Activated CD8-positive, alpha-beta memory T cell treated with anti-CD3 and anti-CD28 coated beads, Interleukin-2, amount 10 ng/mL, durations not matched to agents 7 days and 5 days (primary cell): Measurements from ENCODE around the gene CDA. TPM values are rescaled to one million over a fixed set of nuclear protein-coding genes. Genes with fewer than 3 reads are reported as not detected.

Experiments used
- ATAC-seq: fragments of 150-1000 bp; cut with Tn5 transposase; one replicate; pipeline ENCODE4 v1.10.0; 2021; ENCODE audit warnings: moderate library complexity
- CTCF ChIA-PET: fragments of 350-600 bp; sonication (Branson Sonifier 250); formaldehyde crosslinking; loops from one replicate; lab custom pipeline; 2021; ENCODE audit warnings: antibody characterized with exemption; lab: Charles Lee
- DNase-seq: peaks from one replicate; pipeline ENCODE4 v3.0.0-alpha.2; 2020
- H3K27ac Mint-ChIP-seq: one replicate; pipeline ENCODE4 v1.8.0; 2021; ENCODE audit warnings: mild to moderate bottlenecking, mixed read lengths
- H3K27me3 Mint-ChIP-seq: one replicate; pipeline ENCODE4 v1.8.0; 2021; ENCODE audit warnings: mixed read lengths
- H3K36me3 Mint-ChIP-seq: one replicate; pipeline ENCODE4 v1.8.0; 2021; ENCODE audit warnings: mild to moderate bottlenecking, mixed read lengths
- H3K4me1 Mint-ChIP-seq: one replicate; pipeline ENCODE4 v1.8.0; 2021; ENCODE audit warnings: mixed read lengths
- H3K4me3 Mint-ChIP-seq: one replicate; pipeline ENCODE4 v1.8.0; 2021; ENCODE audit warnings: mild to moderate bottlenecking, moderate library complexity, mixed read lengths
- H3K9me3 Mint-ChIP-seq: one replicate; pipeline ENCODE4 v1.8.0; 2022; ENCODE audit warnings: low read depth, mixed read lengths
- total RNA-seq, 2 experiments: library from RNA; stranded (reverse); gene quantifications; one replicate each; pipeline ENCODE4 v1.2.3, GENCODE V29; 2021

Gene CDA
- total RNA-seq, 2 experiments from 2014 or later: not detected

- H3K36me3 Mint-ChIP-seq: peaks cover 52% of the 10 kb centered on the region
- H3K4me3 Mint-ChIP-seq: no peak overlapping the region
- CTCF ChIA-PET: no interaction called here
- no peak overlapping the region for H3K27ac Mint-ChIP-seq
- DNase-seq (no peak), ATAC-seq (no peak)
- H3K4me1 Mint-ChIP-seq: peaks cover 11% of the 10 kb centered on the region
- H3K27me3 Mint-ChIP-seq: no peaks in the 10 kb centered on the region
- H3K9me3 Mint-ChIP-seq: no peaks in the 10 kb centered on the region
Measured at GRCh38 chr1:20654104-20654690, 65.3 kb downstream of the CDA start.

GRCh38 chr1:20657024-20657423 is 68.1 kb downstream of the CDA start:
- peaks cover 29% of the 10 kb centered on the region for H3K4me1 Mint-ChIP-seq
- H3K27me3 Mint-ChIP-seq: no peaks in the 10 kb centered on the region
- ATAC-seq (no peak), DNase-seq (no peak)
- peaks cover 47% of the 10 kb centered on the region for H3K36me3 Mint-ChIP-seq
- no peaks in the 10 kb centered on the region for H3K9me3 Mint-ChIP-seq
- no peak overlapping the region for H3K4me3 Mint-ChIP-seq
- no peak overlapping the region for H3K27ac Mint-ChIP-seq
- CTCF ChIA-PET: interaction anchor here (6.2 kb wide), 1 partner anchor 24 kb away, joined by 39 read pairs; the partner anchor contains the start of gene PINK1

- Mint-ChIP-seq H3K9me3 (no peaks in the 10 kb centered on the region), H3K27me3 (no peaks in the 10 kb centered on the region), H3K4me3 (no peak overlapping the region), H3K27ac (no peak overlapping the region), H3K36me3 (peaks cover 35% of the 10 kb centered on the region), H3K4me1 (peaks cover 37% of the 10 kb centered on the region)
- DNase-seq: no peak
- no peak for ATAC-seq
- CTCF ChIA-PET: interaction anchor here (1.4 to 6.2 kb wide), 3 partner anchors 19 to 38 kb away, joined by 5 to 39 read pairs (median 8); partner anchors contain the start of gene PINK1
Measured at GRCh38 chr1:20658166-20658915, 69.4 kb downstream of the CDA start.

DNA sequence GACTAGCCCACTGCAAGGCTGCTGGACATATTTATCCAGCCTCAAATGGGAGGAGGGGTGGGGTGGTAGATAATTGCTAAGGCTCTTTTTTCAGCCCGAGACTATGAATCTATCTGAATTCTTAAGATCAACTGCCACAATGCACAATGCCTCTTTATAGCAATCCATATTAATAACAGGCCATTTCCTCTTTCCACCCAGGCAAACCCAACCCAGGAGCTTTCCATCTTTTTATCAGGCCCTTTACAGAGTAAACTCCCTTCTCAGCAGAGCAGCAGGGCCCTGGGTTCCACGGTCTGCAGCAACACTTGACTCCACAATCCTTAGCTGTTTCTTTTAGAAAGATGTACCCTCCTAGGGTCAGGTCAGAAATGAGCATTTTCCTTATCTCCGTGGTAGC is 71.5 kb downstream of the CDA start:
- no peaks in the 10 kb centered on the region for H3K9me3 Mint-ChIP-seq
- peak overlapping the region; percentile 99 for H3K27ac Mint-ChIP-seq
- ATAC-seq (no peak), DNase-seq (no peak)
- peaks cover 28% of the 10 kb centered on the region for H3K36me3 Mint-ChIP-seq
- no peaks in the 10 kb centered on the region for H3K27me3 Mint-ChIP-seq
- H3K4me3 Mint-ChIP-seq: peak overlapping the region; percentile 83
- H3K4me1 Mint-ChIP-seq: peaks cover 37% of the 10 kb centered on the region
- CTCF ChIA-PET: interaction anchor here (0.6 to 6.2 kb wide), 9 partner anchors 9 to 535 kb away, joined by 3 to 39 read pairs (median 6); partner anchors contain the start of genes MUL1 and PINK1

DNA sequence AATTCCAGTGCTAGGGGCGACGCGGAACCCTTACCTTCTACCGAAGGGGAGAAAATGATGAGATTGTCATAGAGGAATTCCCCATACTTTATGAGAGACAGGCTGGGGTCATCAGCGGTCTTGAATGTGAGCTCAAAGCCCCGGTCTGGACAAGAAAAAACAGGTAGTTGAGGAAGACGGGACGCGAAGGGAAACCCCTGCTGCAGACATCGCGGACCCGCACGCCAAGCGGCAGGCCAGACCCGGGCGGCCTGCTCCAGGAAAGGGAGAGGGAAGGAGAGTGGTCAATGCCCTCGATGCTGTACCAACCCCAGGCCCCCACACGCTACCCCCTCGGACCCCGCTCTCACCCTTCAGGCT is 71.9 kb downstream of the CDA start:
- CTCF ChIA-PET: interaction anchor here (0.6 to 6.2 kb wide), 8 partner anchors 9 to 534 kb away, joined by 3 to 39 read pairs (median 6); partner anchors contain the start of genes MUL1 and PINK1

DNA sequence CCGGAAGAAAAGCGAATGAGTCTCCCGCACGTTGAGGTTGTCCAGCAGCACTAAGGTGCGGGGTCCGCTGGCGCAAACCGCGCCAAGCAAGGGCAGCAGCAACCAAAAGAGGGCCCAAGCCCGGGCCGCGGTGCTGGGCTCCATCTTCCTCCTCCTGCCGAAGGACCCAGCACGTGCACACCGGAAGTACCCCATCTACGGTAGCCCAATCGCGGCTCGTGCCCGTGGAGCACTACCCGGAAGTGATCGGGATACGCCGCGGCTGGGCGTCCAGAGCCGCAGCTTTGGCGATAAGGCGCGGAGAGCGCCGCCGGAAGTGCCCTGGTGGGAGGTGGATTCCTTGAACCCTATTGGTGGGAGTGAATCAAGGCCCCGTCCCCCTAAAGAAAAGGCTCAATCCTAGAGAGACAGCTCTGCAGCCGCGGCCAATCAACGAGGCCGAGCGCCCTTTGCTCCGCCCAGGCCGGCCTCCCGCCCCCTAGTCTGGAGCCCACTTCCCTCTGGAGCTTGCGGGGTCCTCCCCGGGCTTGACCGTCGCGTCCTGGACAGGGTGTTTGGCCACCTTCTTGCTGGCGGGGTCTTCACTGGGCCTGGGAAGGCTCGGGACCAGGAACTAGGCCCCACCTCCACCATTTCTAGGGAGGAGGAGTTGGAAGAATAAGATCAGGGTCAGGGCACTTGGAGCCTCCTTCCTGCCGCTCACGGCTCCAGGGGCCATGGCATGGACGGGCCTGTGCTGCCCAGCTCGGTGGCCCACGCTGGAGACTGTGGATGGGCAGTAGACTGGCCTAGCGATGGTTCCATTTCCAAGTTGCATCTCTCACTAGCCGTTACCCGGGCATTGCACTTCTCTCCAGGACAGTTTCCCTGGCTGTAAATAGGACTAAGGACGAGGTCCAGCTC is 72.6 kb downstream of the CDA start, which contains the start of gene DDOST:
Gene DDOST, minus strand, starts transcription at position 163 of the 903 bp plus-strand sequence. Its CDS starts 19 bp downstream, at position 144.
- DNase-seq: peak; percentile 98
- peaks cover 37% of the 10 kb centered on the region for H3K4me1 Mint-ChIP-seq
- CTCF ChIA-PET: interaction anchor here (1.0 to 6.2 kb wide), 5 partner anchors 16 to 154 kb away, joined by 3 to 39 read pairs (median 7); partner anchors contain the start of genes MUL1 and PINK1
- peak within 1 kb of the TSS; percentile 83 for H3K4me3 Mint-ChIP-seq
- H3K27ac Mint-ChIP-seq: peak within 1 kb of the TSS; percentile 99
- no peaks in the 10 kb centered on the region for H3K27me3 Mint-ChIP-seq
- peak; percentile 98 for ATAC-seq
- peaks cover 19% of the 10 kb centered on the region for H3K36me3 Mint-ChIP-seq
- no peaks in the 10 kb centered on the region for H3K9me3 Mint-ChIP-seq

More for the DNA sequence above, 71.9 kb downstream of the CDA start:
- H3K9me3 Mint-ChIP-seq: no peaks in the 10 kb centered on the region
- peaks cover 26% of the 10 kb centered on the region for H3K36me3 Mint-ChIP-seq
- ATAC-seq: peak; percentile 4
- peak overlapping the region; percentile 83 for H3K4me3 Mint-ChIP-seq
- DNase-seq: no peak
- peak overlapping the region; percentile 99 for H3K27ac Mint-ChIP-seq
- no peaks in the 10 kb centered on the region for H3K27me3 Mint-ChIP-seq
- peaks cover 37% of the 10 kb centered on the region for H3K4me1 Mint-ChIP-seq

DNA sequence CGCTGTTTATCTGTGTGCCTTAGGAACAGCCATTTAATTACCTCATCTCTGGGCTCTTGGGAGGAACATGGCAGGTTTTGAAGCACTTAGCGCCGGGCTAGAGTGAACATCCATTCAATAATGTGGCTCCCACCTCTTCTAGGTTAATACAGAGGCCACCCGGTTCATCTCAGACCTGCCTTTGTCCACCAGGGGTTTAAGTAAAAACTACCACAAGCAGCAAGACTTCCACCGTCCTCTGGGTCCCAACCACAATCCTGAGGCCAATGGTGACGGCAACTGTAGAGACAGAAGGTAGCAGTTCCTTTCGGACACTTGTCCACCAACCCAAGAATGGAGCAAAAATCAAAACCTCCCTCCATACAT is 73.2 kb downstream of the CDA start:
- no peaks in the 10 kb centered on the region for H3K9me3 Mint-ChIP-seq
- ATAC-seq (no peak), DNase-seq (no peak)
- peak overlapping the region; percentile 83 for H3K4me3 Mint-ChIP-seq
- H3K27me3 Mint-ChIP-seq: no peaks in the 10 kb centered on the region
- H3K27ac Mint-ChIP-seq: peak overlapping the region; percentile 99
- H3K36me3 Mint-ChIP-seq: peaks cover 13% of the 10 kb centered on the region
- H3K4me1 Mint-ChIP-seq: peaks cover 38% of the 10 kb centered on the region
- CTCF ChIA-PET: interaction anchor here (1.0 to 6.2 kb wide), 5 partner anchors 16 to 154 kb away, joined by 3 to 39 read pairs (median 7); partner anchors contain the start of genes MUL1 and PINK1

DNA sequence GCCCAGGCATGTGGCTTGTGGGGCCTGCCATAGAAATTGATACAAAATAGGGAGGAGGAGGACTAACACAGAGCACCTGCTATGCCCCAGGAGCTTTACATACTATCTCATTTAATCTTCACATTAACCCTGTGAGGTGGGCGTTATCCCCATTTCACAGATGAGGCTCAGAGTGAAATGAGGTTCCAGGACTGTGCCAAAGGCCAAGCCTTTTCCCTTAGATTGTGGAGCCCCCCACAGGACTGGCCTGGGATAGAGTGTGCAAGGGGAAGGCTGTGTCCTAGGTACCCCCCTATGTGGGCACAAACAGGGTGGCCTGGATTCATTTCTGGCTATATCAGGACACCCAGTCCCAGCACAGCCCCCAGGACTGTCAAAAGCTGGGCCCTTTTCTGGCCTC is 74.5 kb downstream of the CDA start:
- CTCF ChIA-PET: interaction anchor here (2.3 to 3.3 kb wide), 2 partner anchors 30 to 34 kb away, joined by 8 to 11 read pairs; partner anchors contain the start of gene PINK1
- no peaks in the 10 kb centered on the region for H3K27me3 Mint-ChIP-seq
- no peak for DNase-seq
- no peak overlapping the region for H3K27ac Mint-ChIP-seq
- no peak overlapping the region for H3K4me3 Mint-ChIP-seq
- H3K4me1 Mint-ChIP-seq: peaks cover 36% of the 10 kb centered on the region
- H3K9me3 Mint-ChIP-seq: no peaks in the 10 kb centered on the region
- H3K36me3 Mint-ChIP-seq: peaks cover 10% of the 10 kb centered on the region
- no peak for ATAC-seq

GRCh38 chr1:20663969-20664715 is 75.2 kb downstream of the CDA start:
- H3K4me3 Mint-ChIP-seq: no peak overlapping the region
- H3K9me3 Mint-ChIP-seq: no peaks in the 10 kb centered on the region
- peaks cover 31% of the 10 kb centered on the region for H3K4me1 Mint-ChIP-seq
- CTCF ChIA-PET: interaction anchor here (2.3 to 3.3 kb wide), 2 partner anchors 31 to 33 kb away, joined by 8 to 11 read pairs; partner anchors contain the start of gene PINK1
- H3K36me3 Mint-ChIP-seq: peaks cover 10% of the 10 kb centered on the region
- no peak overlapping the region for H3K27ac Mint-ChIP-seq
- H3K27me3 Mint-ChIP-seq: no peaks in the 10 kb centered on the region
- no peak for ATAC-seq
- no peak for DNase-seq

DNA sequence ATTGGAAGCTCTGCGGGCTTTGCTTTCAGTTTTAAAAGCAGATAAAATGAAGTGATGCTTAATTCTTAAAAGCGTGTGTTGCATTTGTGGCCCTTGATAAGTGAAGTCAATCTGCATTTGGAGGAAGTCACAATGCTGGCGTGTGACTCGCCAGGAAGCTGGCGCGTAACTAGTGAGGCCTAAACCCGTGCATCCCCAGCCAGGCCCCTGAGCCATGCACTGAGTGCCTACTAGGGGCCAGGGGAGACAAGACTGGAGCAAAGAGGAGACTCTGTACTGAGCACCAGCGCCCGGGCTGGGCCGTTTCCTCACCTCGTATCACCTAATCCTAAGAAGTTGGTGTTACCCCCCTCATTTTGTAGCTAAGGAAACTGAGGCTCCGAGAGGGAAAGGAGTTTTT is 76.8 kb downstream of the CDA start:
- Mint-ChIP-seq H3K27ac (no peak overlapping the region), H3K9me3 (no peaks in the 10 kb centered on the region), H3K4me1 (peaks cover 16% of the 10 kb centered on the region), H3K27me3 (no peaks in the 10 kb centered on the region), H3K4me3 (no peak overlapping the region), H3K36me3 (peaks cover 1% of the 10 kb centered on the region)
- DNase-seq (no peak), ATAC-seq (no peak)
- CTCF ChIA-PET: interaction anchor here (0.8 to 3.3 kb wide), 3 partner anchors 32 to 530 kb away, joined by 5 to 12 read pairs (median 11); partner anchors contain the start of gene PINK1

GRCh38 chr1:20666146-20666545 is 77.2 kb downstream of the CDA start:
- no peak for DNase-seq
- no peaks in the 10 kb centered on the region for H3K9me3 Mint-ChIP-seq
- H3K4me1 Mint-ChIP-seq: peaks cover 16% of the 10 kb centered on the region
- peaks cover under 1% of the 10 kb centered on the region for H3K36me3 Mint-ChIP-seq
- H3K27me3 Mint-ChIP-seq: no peaks in the 10 kb centered on the region
- CTCF ChIA-PET: interaction anchor here (0.6 to 3.3 kb wide), 3 partner anchors 31 to 723 kb away, joined by 3 to 12 read pairs (median 11); partner anchors contain the start of gene PINK1
- no peak for ATAC-seq
- H3K4me3 Mint-ChIP-seq: no peak overlapping the region
- no peak overlapping the region for H3K27ac Mint-ChIP-seq

DNA sequence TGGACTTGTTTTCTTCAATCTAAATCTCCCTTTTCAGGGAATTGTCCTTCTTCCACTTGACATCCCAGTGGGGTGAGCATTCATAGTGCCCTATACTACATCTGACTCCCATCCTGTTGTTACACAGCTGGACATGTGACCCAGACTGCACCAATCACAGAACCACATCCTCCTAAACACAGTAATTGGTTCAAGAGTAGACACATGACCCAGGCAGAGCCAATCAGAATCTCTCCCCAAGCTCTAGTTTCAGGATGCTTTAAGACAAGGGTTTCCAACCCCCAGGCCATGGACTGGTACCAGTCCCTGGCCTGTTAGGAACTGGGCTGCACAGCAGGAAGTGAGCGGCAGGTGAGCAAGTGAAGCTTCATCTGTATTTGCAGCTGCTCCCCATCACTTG is 77.9 kb downstream of the CDA start:
- H3K4me3 Mint-ChIP-seq: no peak overlapping the region
- ATAC-seq (peak; percentile 72), DNase-seq (peak; percentile 51)
- no peaks in the 10 kb centered on the region for H3K9me3 Mint-ChIP-seq
- H3K36me3 Mint-ChIP-seq: no peaks in the 10 kb centered on the region
- CTCF ChIA-PET: interaction anchor here (0.6 to 2.3 kb wide), 3 partner anchors 30 to 723 kb away, joined by 3 to 12 read pairs (median 4); partner anchors contain the start of gene PINK1
- H3K27ac Mint-ChIP-seq: no peak overlapping the region
- peaks cover 15% of the 10 kb centered on the region for H3K4me1 Mint-ChIP-seq
- no peaks in the 10 kb centered on the region for H3K27me3 Mint-ChIP-seq
